HG02870 (cell line): ENCODE data around the gene SETD4.
A peak's percentile ranks its signal among the peaks of the same experiment; 100 is the strongest.

Experiments
- ATAC-seq: cut with Tn5 transposase; IDR thresholded peaks from one replicate; pipeline ENCODE4 v1.9.1; 2021; ENCODE audit warnings: mild to moderate bottlenecking, moderate library complexity; ENCODE audit not compliant: unreplicated experiment

SETD4 gene

GRCh38 chr21:36048357-36048756 is 12.0 kb downstream of the SETD4 start:
- ATAC-seq: no peak

- ATAC-seq: no peak
Observed at GRCh38 chr21:36047139-36047538, 13.2 kb downstream of the SETD4 start.

GRCh38 chr21:36045993-36046392 is 14.3 kb downstream of the SETD4 start:
- no peak for ATAC-seq

GRCh38 chr21:36044056-36044455 is 16.3 kb downstream of the SETD4 start:
- no peak for ATAC-seq

GRCh38 chr21:36041910-36042309 is 18.4 kb downstream of the SETD4 start:
- no peak for ATAC-seq

GRCh38 chr21:36040389-36040788 is 19.9 kb downstream of the SETD4 start:
- ATAC-seq: no peak

- ATAC-seq: no peak
Observed at GRCh38 chr21:36039861-36040260, 20.5 kb downstream of the SETD4 start.

- ATAC-seq: no peak
Observed at GRCh38 chr21:36038701-36039497, 21.4 kb downstream of the SETD4 start.

- ATAC-seq: no peak
Observed at GRCh38 chr21:36035381-36035791, 24.9 kb downstream of the SETD4 start.

GRCh38 chr21:36034211-36034913 is 26.0 kb downstream of the SETD4 start:
- no peak for ATAC-seq

GRCh38 chr21:36032647-36033406 is 27.5 kb downstream of the SETD4 start:
- ATAC-seq: no peak

GRCh38 chr21:36030581-36031189 is 29.6 kb downstream of the SETD4 start:
- no peak for ATAC-seq

GRCh38 chr21:36029309-36029708 is 31.0 kb downstream of the SETD4 start:
- no peak for ATAC-seq

GRCh38 chr21:36028127-36029069 is 31.9 kb downstream of the SETD4 start:
- peak; percentile 71 for ATAC-seq

- no peak for ATAC-seq
Observed at GRCh38 chr21:36027347-36027746, 33.0 kb downstream of the SETD4 start.

GRCh38 chr21:36024782-36025181 is 35.5 kb downstream of the SETD4 start:
- ATAC-seq: no peak

GRCh38 chr21:36023092-36023480 is 37.2 kb downstream of the SETD4 start:
- no peak for ATAC-seq

GRCh38 chr21:36022427-36023091 is 37.8 kb downstream of the SETD4 start:
- no peak for ATAC-seq

GRCh38 chr21:36021251-36021837 is 39.0 kb downstream of the SETD4 start:
- ATAC-seq: peak; percentile 84
